Natural killer cell (primary cell): ENCODE measurements around the gene ACSM6. TPM values are rescaled to one million over a fixed set of nuclear protein-coding genes. Genes with fewer than 3 reads are reported as not detected.
"Not testable (repeated sequence)": the region's sequence is repeated elsewhere in the genome, so short reads cannot be mapped to it uniquely, and the experiment has no call there.

ENCODE experiments used
- ATAC-seq, 3 donors: fragments of 150-1000 bp in 2 of 3; fragments of 200-7000 bp in 1 of 3; cut with Tn5 transposase; 1 replicate in 1 of 3; 2 replicates in 2 of 3; pipeline ENCODE4 v1.10.0; 2021; ENCODE audit warnings: mild to moderate bottlenecking in 2 of 3, moderate library complexity in 2 of 3
- DNase-seq, 2 donors: peaks; one replicate each; pipeline versions ENCODE4 v3.0.0 to v3.0.0-alpha.2; 2013 to 2021; ENCODE audit warnings: mixed read lengths in 1 of 2
- H3K27ac ChIP-seq: one replicate; pipeline ENCODE4 v1.5.1; 2013; ENCODE audit warnings: mild to moderate bottlenecking, low read length
- H3K27me3 ChIP-seq: one replicate; pipeline ENCODE4 v1.6.1; 2013; ENCODE audit warnings: low read length; ENCODE audit not compliant: control insufficient read depth, insufficient read depth
- H3K36me3 ChIP-seq: one replicate; pipeline ENCODE4 v1.6.1; 2013; ENCODE audit warnings: low read length; ENCODE audit not compliant: control insufficient read depth, insufficient read depth
- H3K4me1 ChIP-seq: one replicate; pipeline ENCODE4 v1.6.1; 2013; ENCODE audit warnings: low read length; ENCODE audit not compliant: control insufficient read depth, insufficient read depth
- H3K4me3 ChIP-seq: one replicate; pipeline ENCODE4 v1.5.1; 2013; ENCODE audit warnings: low read length
- H3K9me3 ChIP-seq: one replicate; pipeline ENCODE4 v1.6.1; 2013; ENCODE audit warnings: low read length; ENCODE audit not compliant: control insufficient read depth, insufficient read depth
- H3K27ac Mint-ChIP-seq, 2 donors: one replicate each; pipeline ENCODE4 v1.8.0; 2022; ENCODE audit warnings: mild to moderate bottlenecking in 2 of 2, mixed read lengths in 2 of 2, moderate library complexity in 1 of 2
- H3K27me3 Mint-ChIP-seq, 2 donors: one replicate each; pipeline ENCODE4 v1.8.0; 2022; ENCODE audit warnings: low read depth in 2 of 2, mixed read lengths in 2 of 2
- H3K36me3 Mint-ChIP-seq: one replicate; pipeline ENCODE4 v1.8.0; 2022; ENCODE audit warnings: mixed read lengths
- H3K4me1 Mint-ChIP-seq, 2 donors: one replicate each; pipeline ENCODE4 v1.8.0; 2022; ENCODE audit warnings: mixed read lengths in 2 of 2
- H3K4me3 Mint-ChIP-seq: one replicate; pipeline ENCODE4 v1.8.0; 2022; ENCODE audit warnings: mild to moderate bottlenecking, moderate library complexity, mixed read lengths
- H3K9me3 Mint-ChIP-seq, 2 donors: one replicate each; pipeline ENCODE4 v1.8.0; 2022; ENCODE audit warnings: mixed read lengths in 2 of 2
- WGBS: methylation state at CpG from one replicate; pipeline ENCODE4 v1.1.7; 2013; ENCODE audit warnings: missing lambda C conversion rate; ENCODE audit not compliant: insufficient coverage; 5-methylcytosine and 5-hydroxymethylcytosine counted together
- intact Hi-C: fragments of 100-400 bp; cut with micrococcal nuclease; formaldehyde crosslinking; loops from one replicate; pipeline ENCODE4 v1.14.2; 2022
- total RNA-seq, 4 donors: library from RNA; stranded (reverse); fragments of 120-200 nt in 1 of 4; gene quantifications; one replicate each; pipeline versions ENCODE4 v1.2.3 to v1.2.4, GENCODE V29; 2013 to 2022
- TF ChIP-seq, protein P1 (sequence below): fragments of 200-600 bp; IDR thresholded peaks from one replicate; pipeline ENCODE4 v1.8.0; 2022; ENCODE audit warnings: antibody characterized with exemption

Gene ACSM6
- total RNA-seq, 3 donors from 2014 or later (not counting 1 experiment from before 2014, with no cell fraction given) = not detected

- Mint-ChIP-seq H3K27ac (no peak overlapping the region), H3K36me3 (peaks cover 7% of the 10 kb centered on the region), H3K9me3 (no peaks in the 10 kb centered on the region), H3K27me3 (no peaks in the 10 kb centered on the region), H3K4me3 (no peak overlapping the region), H3K4me1 (peaks cover 2 to 3% of the 10 kb centered on the region in 2 donors)
- intact Hi-C loops = no loop called here
- no peak for DNase-seq
- TF ChIP-seq, protein P1, sequence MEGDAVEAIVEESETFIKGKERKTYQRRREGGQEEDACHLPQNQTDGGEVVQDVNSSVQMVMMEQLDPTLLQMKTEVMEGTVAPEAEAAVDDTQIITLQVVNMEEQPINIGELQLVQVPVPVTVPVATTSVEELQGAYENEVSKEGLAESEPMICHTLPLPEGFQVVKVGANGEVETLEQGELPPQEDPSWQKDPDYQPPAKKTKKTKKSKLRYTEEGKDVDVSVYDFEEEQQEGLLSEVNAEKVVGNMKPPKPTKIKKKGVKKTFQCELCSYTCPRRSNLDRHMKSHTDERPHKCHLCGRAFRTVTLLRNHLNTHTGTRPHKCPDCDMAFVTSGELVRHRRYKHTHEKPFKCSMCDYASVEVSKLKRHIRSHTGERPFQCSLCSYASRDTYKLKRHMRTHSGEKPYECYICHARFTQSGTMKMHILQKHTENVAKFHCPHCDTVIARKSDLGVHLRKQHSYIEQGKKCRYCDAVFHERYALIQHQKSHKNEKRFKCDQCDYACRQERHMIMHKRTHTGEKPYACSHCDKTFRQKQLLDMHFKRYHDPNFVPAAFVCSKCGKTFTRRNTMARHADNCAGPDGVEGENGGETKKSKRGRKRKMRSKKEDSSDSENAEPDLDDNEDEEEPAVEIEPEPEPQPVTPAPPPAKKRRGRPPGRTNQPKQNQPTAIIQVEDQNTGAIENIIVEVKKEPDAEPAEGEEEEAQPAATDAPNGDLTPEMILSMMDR = no peak
- H3K27me3 ChIP-seq = no peaks in the 10 kb centered on the region
- no peak for ATAC-seq
- H3K27ac ChIP-seq = no peak overlapping the region
- no peaks in the 10 kb centered on the region for H3K9me3 ChIP-seq
- H3K4me3 ChIP-seq = no peak overlapping the region
- H3K4me1 ChIP-seq = peaks cover 2% of the 10 kb centered on the region
- 45% methylated on average over 6 of the region's 6 CpGs for WGBS
- peaks cover 4% of the 10 kb centered on the region for H3K36me3 ChIP-seq
These were observed 42.2 kb downstream of the ACSM6 start for GRCh38 chr10:95236068-95236903.

DNA sequence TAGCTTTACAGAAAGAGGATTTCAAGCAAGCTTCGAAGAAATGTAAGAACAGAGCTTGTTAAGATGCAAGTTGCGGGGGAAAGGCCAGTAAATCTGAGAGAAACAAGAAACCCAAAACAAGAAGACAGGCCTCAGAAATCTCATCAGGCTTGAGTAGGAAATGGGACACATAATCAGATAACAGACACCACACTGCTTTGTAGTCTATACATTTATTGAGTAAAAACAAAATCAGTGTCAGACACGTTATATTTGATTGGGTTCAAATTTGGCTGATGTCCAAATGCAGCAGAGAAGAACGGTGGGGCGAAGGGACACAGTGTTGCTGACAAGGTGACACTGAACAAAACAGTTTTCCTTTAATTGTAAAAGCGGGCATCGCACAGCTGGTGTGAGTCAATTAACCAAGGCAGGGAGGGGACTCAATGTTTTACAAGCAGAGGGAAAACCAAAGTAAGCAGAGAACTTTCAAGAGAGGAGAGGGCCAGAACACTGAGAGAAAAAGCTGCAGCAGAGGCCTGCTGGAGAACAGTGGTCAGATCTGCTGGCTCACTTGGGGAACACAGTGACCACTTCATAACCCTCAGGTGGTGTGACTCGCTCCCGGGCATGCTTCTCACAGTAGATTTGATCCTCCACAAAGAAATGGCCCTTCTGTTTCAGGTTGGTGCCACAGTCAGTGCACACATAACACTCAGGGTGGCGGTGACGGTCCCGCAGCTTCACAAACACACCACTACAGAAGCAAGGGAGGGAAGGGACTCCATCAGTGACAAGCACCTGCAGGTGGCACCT lies 43.5 kb downstream of the ACSM6 start:
- Histone ChIP-seq H3K27me3 (no peaks in the 10 kb centered on the region), H3K27ac (no peak overlapping the region), H3K36me3 (peaks cover 4% of the 10 kb centered on the region), H3K9me3 (no peaks in the 10 kb centered on the region), H3K4me1 (no peaks in the 10 kb centered on the region), H3K4me3 (no peak overlapping the region)
- peaks cover 7% of the 10 kb centered on the region for H3K36me3 Mint-ChIP-seq
- H3K27me3 Mint-ChIP-seq = no peaks in the 10 kb centered on the region
- H3K4me1 Mint-ChIP-seq = no peaks in the 10 kb centered on the region
- no peaks in the 10 kb centered on the region for H3K9me3 Mint-ChIP-seq
- TF ChIP-seq, protein P1 = no peak
- ATAC-seq (no peak), DNase-seq (no peak)
- intact Hi-C loops = no loop called here
- 87% methylated on average over 12 of the region's 12 CpGs for WGBS
- no peak overlapping the region for H3K27ac Mint-ChIP-seq
- H3K4me3 Mint-ChIP-seq = no peak overlapping the region

GRCh38 chr10:95240096-95240495 lies 46.1 kb downstream of the ACSM6 start:
- H3K4me3 Mint-ChIP-seq, H3K36me3 Mint-ChIP-seq, DNase-seq, H3K36me3 ChIP-seq, H3K27ac Mint-ChIP-seq, H3K4me3 ChIP-seq, H3K4me1 ChIP-seq, H3K27me3 ChIP-seq, H3K27ac ChIP-seq, H3K27me3 Mint-ChIP-seq, H3K9me3 ChIP-seq, H3K4me1 Mint-ChIP-seq, intact Hi-C loops, ATAC-seq, H3K9me3 Mint-ChIP-seq: not testable (repeated sequence)
- 96% methylated on average over 3 of the region's 3 CpGs for WGBS

GRCh38 chr10:95240811-95241210 lies 46.8 kb downstream of the ACSM6 start:
- 97% methylated on average over 6 of the region's 6 CpGs for WGBS
- H3K36me3 ChIP-seq = peaks cover 4% of the 10 kb centered on the region

More at GRCh38 chr10:95240811-95241210, 46.8 kb downstream of the ACSM6 start:
- DNase-seq (no peak), ATAC-seq (no peak)
- intact Hi-C loops = no loop called here
- H3K27ac ChIP-seq = no peak overlapping the region
- H3K27me3 Mint-ChIP-seq = no peaks in the 10 kb centered on the region
- no peaks in the 10 kb centered on the region for H3K27me3 ChIP-seq
- TF ChIP-seq, protein P1 = no peak
- H3K9me3 Mint-ChIP-seq = no peaks in the 10 kb centered on the region
- H3K4me1 Mint-ChIP-seq = no peaks in the 10 kb centered on the region
- H3K36me3 Mint-ChIP-seq = peaks cover 7% of the 10 kb centered on the region
- H3K4me3 ChIP-seq = no peak overlapping the region
- no peaks in the 10 kb centered on the region for H3K9me3 ChIP-seq
- no peak overlapping the region for H3K4me3 Mint-ChIP-seq
- H3K27ac Mint-ChIP-seq = no peak overlapping the region
- no peaks in the 10 kb centered on the region for H3K4me1 ChIP-seq
